Measurements from ENCODE around the gene ITPKB.

GRCh38 chr1:226699166-226699565, 39.9 kb downstream of the ITPKB start:
- TF ChIP-seq, protein P1, sequence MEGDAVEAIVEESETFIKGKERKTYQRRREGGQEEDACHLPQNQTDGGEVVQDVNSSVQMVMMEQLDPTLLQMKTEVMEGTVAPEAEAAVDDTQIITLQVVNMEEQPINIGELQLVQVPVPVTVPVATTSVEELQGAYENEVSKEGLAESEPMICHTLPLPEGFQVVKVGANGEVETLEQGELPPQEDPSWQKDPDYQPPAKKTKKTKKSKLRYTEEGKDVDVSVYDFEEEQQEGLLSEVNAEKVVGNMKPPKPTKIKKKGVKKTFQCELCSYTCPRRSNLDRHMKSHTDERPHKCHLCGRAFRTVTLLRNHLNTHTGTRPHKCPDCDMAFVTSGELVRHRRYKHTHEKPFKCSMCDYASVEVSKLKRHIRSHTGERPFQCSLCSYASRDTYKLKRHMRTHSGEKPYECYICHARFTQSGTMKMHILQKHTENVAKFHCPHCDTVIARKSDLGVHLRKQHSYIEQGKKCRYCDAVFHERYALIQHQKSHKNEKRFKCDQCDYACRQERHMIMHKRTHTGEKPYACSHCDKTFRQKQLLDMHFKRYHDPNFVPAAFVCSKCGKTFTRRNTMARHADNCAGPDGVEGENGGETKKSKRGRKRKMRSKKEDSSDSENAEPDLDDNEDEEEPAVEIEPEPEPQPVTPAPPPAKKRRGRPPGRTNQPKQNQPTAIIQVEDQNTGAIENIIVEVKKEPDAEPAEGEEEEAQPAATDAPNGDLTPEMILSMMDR (IDR thresholded peaks at IDR 0.05): no peak
- TF ChIP-seq TCF12 (IDR thresholded peaks at IDR 0.05) (no peak), RAD21 (IDR thresholded peaks at IDR 0.05; ENCODE audit: low read length) (no peak), TAF1 (IDR thresholded peaks at IDR 0.05; ENCODE audit: borderline replicate concordance, low read depth, low read length) (no peak), MXI1 (IDR thresholded peaks at IDR 0.05; ENCODE audit: low read depth, low read length) (no peak), EP300 (IDR thresholded peaks at IDR 0.05; ENCODE audit: borderline replicate concordance in 1 of 2, low read depth in 1 of 2, low read length in 1 of 2) (no peak), ZBTB33 (IDR thresholded peaks at IDR 0.05; ENCODE audit: borderline replicate concordance, low read depth) (no peak), IRF3 (IDR thresholded peaks at IDR 0.05; ENCODE audit: low read depth, low read length) (no peak), RXRA (IDR thresholded peaks at IDR 0.05; ENCODE audit: borderline replicate concordance, low read depth) (no peak), ELF1 (IDR thresholded peaks at IDR 0.05) (no peak)
- TF ChIP-seq, protein P2, sequence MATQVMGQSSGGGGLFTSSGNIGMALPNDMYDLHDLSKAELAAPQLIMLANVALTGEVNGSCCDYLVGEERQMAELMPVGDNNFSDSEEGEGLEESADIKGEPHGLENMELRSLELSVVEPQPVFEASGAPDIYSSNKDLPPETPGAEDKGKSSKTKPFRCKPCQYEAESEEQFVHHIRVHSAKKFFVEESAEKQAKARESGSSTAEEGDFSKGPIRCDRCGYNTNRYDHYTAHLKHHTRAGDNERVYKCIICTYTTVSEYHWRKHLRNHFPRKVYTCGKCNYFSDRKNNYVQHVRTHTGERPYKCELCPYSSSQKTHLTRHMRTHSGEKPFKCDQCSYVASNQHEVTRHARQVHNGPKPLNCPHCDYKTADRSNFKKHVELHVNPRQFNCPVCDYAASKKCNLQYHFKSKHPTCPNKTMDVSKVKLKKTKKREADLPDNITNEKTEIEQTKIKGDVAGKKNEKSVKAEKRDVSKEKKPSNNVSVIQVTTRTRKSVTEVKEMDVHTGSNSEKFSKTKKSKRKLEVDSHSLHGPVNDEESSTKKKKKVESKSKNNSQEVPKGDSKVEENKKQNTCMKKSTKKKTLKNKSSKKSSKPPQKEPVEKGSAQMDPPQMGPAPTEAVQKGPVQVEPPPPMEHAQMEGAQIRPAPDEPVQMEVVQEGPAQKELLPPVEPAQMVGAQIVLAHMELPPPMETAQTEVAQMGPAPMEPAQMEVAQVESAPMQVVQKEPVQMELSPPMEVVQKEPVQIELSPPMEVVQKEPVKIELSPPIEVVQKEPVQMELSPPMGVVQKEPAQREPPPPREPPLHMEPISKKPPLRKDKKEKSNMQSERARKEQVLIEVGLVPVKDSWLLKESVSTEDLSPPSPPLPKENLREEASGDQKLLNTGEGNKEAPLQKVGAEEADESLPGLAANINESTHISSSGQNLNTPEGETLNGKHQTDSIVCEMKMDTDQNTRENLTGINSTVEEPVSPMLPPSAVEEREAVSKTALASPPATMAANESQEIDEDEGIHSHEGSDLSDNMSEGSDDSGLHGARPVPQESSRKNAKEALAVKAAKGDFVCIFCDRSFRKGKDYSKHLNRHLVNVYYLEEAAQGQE (IDR thresholded peaks at IDR 0.05; ENCODE audit: low read depth, low read length): no peak
- TF ChIP-seq, protein P3, sequence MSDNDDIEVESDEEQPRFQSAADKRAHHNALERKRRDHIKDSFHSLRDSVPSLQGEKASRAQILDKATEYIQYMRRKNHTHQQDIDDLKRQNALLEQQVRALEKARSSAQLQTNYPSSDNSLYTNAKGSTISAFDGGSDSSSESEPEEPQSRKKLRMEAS (IDR thresholded peaks at IDR 0.05; ENCODE audit: low read depth): no peak
